Osteocyte (in vitro differentiated cells): ENCODE data around the gene OSGIN1. TPM values are rescaled to one million over a fixed set of nuclear protein-coding genes. Genes with fewer than 3 reads are reported as not detected.

ENCODE experiments used
- DNase-seq: peaks from one replicate; pipeline ENCODE4 v3.0.0; 2021; ENCODE audit warnings: mixed read lengths; ENCODE audit not compliant: unreplicated experiment; ENCODE audit errors: extremely low spot score
- H3K27ac Mint-ChIP-seq: one replicate; pipeline ENCODE4 v1.8.0; 2021; ENCODE audit warnings: mild to moderate bottlenecking, mixed read lengths; ENCODE audit not compliant: unreplicated experiment
- H3K27me3 Mint-ChIP-seq: one replicate; pipeline ENCODE4 v1.8.0; 2021; ENCODE audit warnings: mixed read lengths; ENCODE audit not compliant: unreplicated experiment
- H3K36me3 Mint-ChIP-seq: one replicate; pipeline ENCODE4 v1.8.0; 2021; ENCODE audit warnings: mixed read lengths; ENCODE audit not compliant: unreplicated experiment
- H3K4me1 Mint-ChIP-seq: one replicate; pipeline ENCODE4 v1.8.0; 2021; ENCODE audit warnings: mixed read lengths; ENCODE audit not compliant: unreplicated experiment
- H3K4me3 Mint-ChIP-seq: one replicate; pipeline ENCODE4 v1.8.0; 2021; ENCODE audit warnings: mild to moderate bottlenecking, moderate library complexity, mixed read lengths; ENCODE audit not compliant: unreplicated experiment
- H3K9me3 Mint-ChIP-seq: one replicate; pipeline ENCODE4 v1.8.0; 2021; ENCODE audit warnings: mixed read lengths; ENCODE audit not compliant: unreplicated experiment
- total RNA-seq: library from RNA; stranded (reverse); gene quantifications from 2 replicates; pipeline ENCODE4 v1.2.1, GENCODE V29; 2021
- TF ChIP-seq, protein P1 (sequence below): fragments of 200-600 bp; sonication (generic); IDR thresholded peaks from 2 replicates; pipeline ENCODE4 v1.5.0; 2021; ENCODE audit warnings: antibody characterized with exemption, mild to moderate bottlenecking, moderate library complexity

Gene OSGIN1
- total RNA-seq, 1 donor from 2014 or later: 1.3 TPM

DNA sequence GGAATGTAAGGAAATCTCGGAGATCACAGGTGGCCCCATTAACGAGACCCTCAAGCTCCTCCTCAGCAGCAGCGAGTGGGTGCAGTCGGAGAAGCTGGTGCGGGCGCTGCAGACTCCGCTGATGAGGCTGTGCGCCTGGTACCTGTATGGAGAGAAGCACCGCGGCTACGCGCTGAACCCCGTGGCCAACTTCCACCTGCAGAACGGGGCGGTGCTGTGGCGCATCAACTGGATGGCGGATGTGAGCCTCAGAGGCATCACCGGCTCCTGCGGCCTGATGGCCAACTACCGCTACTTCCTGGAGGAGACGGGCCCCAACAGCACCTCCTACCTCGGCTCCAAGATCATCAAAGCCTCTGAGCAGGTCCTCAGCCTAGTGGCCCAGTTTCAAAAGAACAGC lies 38.0 kb upstream of the OSGIN1 start:
- DNase-seq: no peak

DNA sequence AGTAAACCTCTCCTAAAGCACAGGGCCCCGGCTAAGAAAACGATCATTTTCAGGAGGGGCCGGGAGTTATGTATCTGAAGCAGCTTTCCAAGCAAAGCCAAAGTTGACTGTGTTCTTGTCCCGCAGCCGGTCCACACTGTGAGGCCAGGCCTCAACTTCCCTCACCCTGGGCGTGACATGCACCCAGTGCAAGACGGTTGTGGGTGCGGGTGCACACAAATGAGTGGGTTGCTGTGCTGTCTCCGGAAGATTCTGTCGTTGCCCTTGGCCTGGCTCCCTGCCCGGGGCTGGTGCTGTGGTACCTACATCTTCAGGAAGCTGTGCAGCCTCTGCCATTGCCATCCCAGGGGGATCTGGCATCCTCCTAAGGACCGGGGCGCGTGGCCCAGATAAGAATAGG lies 37.5 kb upstream of the OSGIN1 start:
- no peak for DNase-seq
- TF ChIP-seq, protein P1, sequence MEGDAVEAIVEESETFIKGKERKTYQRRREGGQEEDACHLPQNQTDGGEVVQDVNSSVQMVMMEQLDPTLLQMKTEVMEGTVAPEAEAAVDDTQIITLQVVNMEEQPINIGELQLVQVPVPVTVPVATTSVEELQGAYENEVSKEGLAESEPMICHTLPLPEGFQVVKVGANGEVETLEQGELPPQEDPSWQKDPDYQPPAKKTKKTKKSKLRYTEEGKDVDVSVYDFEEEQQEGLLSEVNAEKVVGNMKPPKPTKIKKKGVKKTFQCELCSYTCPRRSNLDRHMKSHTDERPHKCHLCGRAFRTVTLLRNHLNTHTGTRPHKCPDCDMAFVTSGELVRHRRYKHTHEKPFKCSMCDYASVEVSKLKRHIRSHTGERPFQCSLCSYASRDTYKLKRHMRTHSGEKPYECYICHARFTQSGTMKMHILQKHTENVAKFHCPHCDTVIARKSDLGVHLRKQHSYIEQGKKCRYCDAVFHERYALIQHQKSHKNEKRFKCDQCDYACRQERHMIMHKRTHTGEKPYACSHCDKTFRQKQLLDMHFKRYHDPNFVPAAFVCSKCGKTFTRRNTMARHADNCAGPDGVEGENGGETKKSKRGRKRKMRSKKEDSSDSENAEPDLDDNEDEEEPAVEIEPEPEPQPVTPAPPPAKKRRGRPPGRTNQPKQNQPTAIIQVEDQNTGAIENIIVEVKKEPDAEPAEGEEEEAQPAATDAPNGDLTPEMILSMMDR: no peak
- H3K4me3 Mint-ChIP-seq: no peak overlapping the region
- peaks cover 52% of the 10 kb centered on the region for H3K36me3 Mint-ChIP-seq
- H3K27me3 Mint-ChIP-seq: no peaks in the 10 kb centered on the region
- no peak overlapping the region for H3K27ac Mint-ChIP-seq
- no peaks in the 10 kb centered on the region for H3K4me1 Mint-ChIP-seq
- H3K9me3 Mint-ChIP-seq: no peaks in the 10 kb centered on the region

More for the DNA sequence above, 38.0 kb upstream of the OSGIN1 start:
- Mint-ChIP-seq H3K9me3 (no peaks in the 10 kb centered on the region), H3K36me3 (peaks cover 50% of the 10 kb centered on the region), H3K27ac (no peak overlapping the region), H3K27me3 (no peaks in the 10 kb centered on the region), H3K4me3 (no peak overlapping the region), H3K4me1 (no peaks in the 10 kb centered on the region)
- TF ChIP-seq, protein P1: no peak

DNA sequence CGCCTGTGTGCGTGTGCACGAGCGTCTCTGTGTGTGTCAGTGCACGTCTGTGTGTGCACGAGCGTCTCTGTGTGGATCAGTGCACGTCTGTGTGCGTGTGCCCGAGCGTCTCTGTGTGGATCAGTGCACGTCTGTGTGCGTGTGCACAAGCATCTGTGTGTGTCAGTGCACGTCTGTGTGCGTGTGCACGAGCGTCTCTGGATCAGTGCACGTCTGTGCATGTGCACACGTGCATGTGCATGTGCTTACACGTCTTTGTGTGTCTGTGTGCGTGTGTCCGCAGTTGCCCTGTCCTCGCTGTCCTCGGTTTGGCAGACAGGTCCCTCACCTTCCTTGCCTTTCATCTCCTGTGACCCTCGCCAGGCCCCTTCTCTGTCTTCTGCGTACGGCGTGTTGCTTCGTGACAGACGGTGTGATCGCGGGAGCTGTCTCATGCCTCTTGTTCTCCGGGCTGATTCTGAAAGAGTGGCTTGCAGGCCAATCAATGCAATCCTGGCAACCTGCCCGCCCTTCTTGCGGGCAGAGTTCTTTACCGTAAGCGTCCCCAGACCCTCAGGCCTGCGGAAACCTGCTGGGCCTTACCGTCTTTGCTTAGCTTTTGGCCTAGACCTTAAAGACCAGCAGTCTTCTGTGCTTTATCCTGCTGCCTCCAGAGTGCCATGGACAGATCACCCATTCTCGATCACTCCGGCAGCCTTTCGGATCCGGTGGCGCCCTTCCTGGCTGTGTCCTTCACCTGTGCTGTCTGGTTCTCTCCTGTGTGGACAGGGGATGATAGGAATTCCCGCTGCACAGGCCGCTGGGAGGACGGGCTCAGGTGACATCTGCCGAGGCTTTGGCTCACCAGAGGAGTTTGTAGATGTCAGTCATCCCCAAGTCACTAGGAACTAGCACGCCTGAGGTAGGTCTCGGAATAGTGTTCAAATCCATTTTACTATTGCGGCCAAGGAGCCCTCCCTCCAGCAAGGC lies 35.6 kb upstream of the OSGIN1 start:
- Mint-ChIP-seq H3K27me3 (no peaks in the 10 kb centered on the region), H3K4me1 (no peaks in the 10 kb centered on the region), H3K36me3 (peaks cover 44% of the 10 kb centered on the region), H3K27ac (no peak overlapping the region), H3K4me3 (no peak overlapping the region), H3K9me3 (no peaks in the 10 kb centered on the region)
- DNase-seq: no peak
- TF ChIP-seq, protein P1: no peak

DNA sequence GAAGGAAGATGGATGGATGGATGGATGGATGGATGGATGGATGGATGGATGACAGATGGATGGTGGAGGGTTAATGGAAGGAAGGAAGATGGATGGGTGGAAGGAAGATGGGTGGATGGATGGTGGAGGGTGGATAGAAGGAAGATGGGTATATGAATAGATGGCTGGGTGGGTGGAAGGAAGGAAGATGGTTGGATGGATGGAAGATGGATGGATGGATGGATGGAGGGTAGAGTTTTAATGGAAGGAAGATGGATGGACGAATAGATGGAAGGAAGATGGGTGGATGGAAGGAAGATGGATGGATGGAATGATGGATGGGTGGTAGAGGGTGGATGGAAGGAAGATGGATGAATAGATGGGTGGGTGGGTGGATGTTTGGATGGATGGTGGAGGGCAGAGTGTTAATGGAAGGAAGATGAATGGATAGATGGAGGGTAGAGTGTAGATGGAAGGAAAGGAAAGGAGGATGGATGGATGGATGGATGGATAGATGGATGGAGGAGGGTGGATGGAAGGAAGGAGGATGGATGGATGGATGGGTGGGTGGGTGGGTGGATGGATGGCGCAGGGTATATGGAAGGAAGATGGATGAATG lies 32.0 kb upstream of the OSGIN1 start:
- Mint-ChIP-seq H3K27ac (no peak overlapping the region), H3K4me1 (no peaks in the 10 kb centered on the region)

More for the DNA sequence above, 32.0 kb upstream of the OSGIN1 start:
- Mint-ChIP-seq H3K36me3 (peaks cover 27% of the 10 kb centered on the region), H3K27me3 (no peaks in the 10 kb centered on the region), H3K4me3 (no peak overlapping the region), H3K9me3 (no peaks in the 10 kb centered on the region)
- TF ChIP-seq, protein P1: no peak
- no peak for DNase-seq
